Hepatic stellate cell (primary cell): ENCODE results near the gene CCDC136.

Experiments
- DNase-seq: peaks from one replicate; pipeline ENCODE4 v3.0.0; 2011; ENCODE audit warnings: low spot score

Gene CCDC136

DNA sequence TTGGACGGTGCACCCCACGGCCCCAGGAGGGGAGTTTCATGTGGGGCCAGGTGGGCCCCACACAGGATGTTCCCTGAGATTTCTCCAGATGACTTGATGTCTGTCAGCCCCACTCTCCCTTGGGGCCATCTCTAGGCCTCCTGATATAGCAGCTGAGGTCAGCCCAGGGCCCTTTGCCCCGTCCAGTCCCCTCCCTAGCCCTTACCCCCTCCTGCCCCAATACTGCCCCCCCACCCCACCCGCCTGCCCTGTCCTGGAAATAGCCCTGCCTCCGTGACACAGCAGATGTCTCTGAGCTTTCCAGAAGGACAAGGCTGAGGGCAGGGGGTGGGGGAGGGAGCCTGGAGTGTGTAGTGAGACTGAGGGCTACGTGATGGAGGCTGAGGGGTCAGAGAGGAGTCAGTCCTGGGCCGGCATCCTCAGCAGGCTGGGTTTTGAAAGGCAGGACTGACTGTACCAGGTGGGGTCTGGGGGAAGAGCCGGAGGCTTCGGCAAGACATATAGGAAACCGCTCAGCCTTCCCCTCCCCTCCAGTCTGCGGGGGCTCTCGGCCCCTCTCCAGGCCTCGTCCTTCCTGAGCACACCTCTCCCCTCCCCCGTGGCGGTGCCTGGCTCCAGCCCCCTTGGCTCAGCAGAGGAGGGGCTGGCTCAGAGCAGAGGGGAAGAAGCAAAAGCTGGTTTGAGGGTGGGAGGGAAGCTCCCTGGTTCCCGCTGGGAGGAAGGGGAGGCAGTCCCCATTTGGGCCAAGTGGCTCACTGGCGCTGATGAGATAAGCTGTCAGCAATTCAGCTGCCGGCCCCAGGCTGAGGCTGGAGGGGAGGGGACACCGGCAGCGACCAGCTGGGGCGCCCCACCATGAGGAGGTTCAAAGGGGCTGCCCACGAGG lies 40.5 kb downstream of the CCDC136 start:
- peak; percentile 74 for DNase-seq

DNA sequence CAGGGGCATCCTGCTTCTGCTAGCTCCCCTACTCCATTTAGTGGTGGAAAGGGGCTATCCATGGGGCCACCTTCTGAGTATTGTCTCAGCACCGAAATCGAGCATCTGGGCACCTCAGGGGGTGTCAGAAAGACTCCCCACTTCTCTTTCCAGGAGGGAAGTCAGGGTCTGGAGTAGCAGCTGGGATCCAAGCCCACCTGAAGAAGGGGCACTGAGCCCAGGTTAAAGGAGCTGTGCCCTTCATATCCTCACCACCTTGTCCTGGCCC lies 41.0 kb downstream of the CCDC136 start:
- no peak for DNase-seq

DNA sequence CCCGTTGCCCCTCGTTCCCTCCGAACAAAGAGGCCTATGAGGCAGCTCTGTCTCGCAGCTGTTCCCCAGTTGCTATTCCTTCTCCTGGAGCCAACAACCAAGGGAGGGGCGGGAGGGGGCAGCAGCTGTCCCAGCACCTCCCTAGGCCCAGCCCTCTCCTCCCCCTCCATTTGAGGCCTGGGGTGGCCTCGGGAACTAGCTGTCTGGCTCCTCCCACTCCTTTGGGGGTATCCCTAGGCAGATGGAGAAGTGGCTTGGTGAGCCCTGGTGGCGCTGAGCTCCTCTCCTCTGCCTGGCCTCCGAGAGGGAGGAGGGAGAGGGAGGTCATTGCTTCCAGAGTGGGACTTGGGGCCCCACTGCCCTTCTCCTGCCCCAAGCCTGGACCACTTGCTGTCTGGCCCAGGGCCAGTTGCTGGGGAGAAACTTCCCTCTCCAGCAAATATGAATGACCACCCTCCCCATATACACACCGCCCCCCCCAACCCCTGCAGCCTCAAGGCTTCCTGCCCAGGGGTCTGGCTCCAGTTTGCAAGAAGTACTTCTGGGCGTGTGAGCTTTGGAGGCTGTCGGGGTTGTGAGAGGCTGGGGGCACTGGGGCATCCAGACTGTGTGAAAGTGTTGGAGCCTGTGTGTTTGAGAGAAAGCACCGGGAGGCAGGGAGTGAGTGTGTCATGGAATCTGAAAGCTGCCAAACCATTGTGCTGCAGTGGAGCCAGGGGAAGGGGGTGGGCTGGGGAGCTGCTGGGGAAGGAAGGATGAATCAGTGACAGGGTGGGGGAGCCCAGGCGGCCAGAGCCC lies 41.6 kb downstream of the CCDC136 start:
- peak; percentile 75 for DNase-seq

DNA sequence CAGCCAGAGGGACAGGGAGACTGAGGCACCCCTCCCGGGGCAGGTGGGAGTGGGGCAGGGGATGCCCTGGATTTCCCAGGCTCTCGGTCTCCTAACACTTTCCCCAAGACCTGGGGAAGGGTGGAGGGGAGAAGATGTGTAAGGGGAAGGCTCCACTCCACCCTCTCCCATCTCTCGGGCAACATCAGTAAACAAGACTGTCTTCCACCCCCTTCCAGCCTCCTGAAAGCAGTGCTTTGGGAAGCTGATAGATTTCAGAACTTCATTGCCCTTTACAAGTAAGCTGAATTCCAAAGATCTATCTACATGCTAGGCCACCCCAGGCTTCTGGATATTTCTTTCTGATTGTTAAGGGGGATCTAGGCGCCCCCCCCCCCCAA lies 42.2 kb downstream of the CCDC136 start:
- DNase-seq: peak; percentile 53

DNA sequence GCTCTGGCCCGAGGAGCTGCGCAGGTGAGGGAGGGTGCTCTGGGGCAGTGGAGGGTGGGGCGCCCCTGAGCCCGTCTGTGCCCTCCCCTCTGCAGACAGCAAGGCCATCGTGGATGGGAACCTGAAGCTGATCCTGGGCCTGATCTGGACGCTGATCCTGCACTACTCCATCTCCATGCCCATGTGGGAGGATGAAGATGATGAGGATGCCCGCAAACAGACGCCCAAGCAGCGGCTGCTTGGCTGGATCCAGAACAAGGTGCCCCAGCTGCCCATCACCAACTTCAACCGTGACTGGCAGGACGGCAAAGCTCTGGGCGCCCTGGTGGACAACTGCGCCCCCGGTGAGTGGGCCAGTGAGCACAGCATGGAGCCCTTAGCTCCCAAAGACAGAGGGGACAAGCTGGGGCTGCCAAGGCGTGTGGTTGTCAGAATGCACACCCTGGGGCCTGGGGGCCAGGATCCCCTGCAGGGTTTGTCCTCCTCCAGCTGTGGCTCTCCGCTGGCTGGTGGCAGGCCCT lies 43.5 kb downstream of the CCDC136 start:
- no peak for DNase-seq

DNA sequence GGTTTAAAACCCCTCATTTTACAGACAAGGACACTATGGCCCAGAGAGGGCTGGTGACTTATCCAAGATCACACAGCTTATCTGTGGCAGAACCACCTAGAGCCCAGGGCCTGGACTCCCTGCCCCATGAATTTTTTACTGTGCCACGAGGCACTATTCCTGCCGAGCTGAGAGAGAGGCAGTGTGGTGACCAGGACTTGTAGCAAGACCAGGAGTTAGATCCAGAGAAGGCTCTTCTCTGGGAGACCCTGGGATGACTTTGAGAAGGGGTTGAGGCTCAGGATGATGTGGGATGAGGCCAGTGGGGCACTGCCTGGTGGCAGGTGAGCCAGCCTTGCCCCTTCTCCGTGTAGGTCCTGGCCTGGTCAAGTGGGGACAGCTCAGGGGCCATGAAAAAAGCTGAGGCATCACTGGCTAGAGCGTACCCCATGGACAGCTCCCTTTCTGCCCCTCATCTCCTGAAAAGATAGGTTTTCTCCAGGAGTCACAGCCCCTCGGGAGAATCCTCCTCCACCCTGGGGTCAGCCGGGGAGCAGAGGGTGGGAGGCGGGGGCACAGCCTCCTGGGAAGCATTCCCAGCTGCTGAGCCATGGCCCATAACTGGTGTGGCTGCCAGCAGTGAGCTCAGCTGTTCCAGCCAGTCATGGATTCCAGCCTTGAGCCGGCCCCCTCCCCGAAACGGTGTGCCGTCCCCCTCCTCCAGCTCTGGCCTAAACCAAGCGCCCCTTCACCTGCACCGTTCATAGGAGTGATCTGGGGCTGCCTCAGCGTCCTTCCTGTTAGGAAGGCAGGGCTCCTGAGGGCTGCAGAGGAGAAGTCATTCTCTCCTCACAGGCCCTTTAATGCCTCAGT lies 44.2 kb downstream of the CCDC136 start:
- no peak for DNase-seq

DNA sequence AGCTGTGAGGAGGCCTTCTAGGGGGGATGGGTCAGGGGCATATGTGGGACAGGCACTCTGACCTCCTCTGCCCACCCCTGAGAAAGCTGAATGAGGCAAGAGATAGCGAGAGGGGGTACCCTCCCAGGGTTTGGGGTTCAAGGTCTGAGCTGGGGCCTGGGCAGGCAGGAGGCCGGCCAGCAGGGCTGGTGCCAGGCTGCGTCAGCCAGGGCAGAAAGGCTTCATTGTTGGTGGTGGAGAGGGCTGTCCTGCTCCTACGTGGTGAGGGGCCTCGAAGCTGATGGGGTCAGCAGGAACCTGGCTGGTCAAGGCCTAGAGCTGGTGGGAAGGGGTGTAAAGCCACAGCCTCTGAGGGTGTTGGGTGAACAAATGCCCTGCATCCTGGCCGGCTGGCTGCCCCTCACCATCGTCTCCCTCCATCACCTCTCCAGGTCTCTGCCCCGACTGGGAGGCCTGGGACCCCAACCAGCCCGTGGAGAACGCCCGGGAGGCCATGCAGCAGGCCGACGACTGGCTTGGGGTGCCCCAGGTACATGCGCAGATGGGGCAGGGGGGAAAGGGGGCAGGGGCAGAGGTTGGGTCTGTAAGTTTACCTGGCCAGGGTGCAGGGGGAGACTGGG lies 45.1 kb downstream of the CCDC136 start:
- DNase-seq: no peak

DNA sequence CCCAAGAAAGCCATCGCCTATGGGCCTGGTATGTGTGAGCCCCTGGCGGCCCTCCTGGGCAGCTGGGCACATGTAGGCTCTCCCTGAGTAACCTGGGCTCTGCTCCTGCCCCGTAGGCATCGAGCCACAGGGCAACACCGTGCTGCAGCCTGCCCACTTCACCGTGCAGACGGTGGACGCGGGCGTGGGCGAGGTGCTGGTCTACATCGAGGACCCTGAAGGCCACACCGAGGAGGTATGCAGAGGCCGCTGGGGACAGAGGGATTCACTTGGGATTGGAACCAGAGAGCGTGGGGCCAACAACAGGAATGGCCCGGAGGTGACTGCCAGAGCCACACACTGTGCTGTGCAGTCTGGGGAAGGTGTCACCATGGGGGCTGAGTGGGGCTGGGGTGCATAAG lies 45.8 kb downstream of the CCDC136 start:
- DNase-seq: no peak

DNA sequence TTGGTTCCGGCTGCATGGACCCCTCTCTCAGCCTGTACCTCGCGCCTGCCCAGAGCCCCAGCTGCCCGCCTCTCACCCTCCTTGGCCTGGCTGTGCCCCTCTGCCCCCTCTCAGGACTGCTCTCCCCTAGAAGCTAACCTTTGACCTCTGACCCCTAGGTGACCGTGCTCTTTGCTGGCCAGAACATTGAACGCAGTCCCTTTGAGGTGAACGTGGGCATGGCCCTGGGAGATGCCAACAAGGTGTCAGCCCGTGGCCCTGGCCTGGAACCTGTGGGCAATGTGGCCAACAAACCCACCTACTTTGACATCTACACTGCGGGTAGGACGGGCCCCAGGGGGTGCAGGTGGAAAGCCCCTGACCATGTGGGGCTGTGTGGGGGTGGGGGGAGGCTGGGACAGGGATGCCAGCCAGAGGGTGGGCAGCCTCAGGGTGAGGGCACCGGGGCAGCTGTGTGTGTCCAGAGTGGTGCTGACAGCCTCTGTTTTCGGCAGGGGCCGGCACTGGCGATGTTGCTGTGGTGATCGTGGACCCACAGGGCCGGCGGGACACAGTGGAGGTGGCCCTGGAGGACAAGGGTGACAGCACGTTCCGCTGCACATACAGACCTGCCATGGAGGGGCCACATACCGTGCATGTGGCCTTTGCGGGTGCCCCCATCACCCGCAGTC lies 46.5 kb downstream of the CCDC136 start:
- DNase-seq: no peak

DNA sequence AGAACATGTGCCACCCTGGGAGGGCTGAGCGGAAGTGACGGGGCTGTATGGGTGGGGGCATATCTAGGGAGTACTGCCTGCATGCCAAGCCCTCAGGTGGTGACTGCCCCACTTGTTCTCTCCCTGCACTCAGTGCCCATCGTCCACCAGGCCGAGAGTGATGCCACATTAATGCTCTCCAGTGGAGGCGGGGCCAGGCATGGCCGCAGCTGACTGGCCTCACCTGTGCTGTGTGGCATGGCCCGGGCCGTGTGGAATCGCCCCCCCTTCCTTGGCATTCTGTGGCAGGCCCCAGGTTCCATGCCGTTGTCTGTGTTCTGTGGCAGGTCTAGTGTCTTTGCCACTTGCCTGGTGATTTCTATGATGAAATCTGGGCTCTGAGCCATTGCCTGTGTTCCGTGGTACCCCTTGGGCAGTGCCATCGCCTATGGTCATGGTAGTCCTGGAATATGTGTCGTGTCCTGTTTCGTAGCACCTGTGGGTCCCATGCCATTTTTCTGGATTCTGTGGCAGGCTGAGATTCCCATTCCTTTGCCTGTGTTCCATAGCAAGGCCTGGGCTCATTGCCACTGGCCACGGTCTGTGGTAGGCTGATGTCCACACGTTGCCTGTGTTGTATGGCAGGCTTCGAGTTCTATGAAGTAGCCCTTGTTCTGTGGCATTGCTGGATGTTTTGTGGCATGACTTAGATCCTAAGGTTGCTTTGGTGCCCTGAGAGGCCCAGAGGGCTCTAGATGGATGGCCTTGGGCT lies 47.4 kb downstream of the CCDC136 start:
- DNase-seq: no peak

DNA sequence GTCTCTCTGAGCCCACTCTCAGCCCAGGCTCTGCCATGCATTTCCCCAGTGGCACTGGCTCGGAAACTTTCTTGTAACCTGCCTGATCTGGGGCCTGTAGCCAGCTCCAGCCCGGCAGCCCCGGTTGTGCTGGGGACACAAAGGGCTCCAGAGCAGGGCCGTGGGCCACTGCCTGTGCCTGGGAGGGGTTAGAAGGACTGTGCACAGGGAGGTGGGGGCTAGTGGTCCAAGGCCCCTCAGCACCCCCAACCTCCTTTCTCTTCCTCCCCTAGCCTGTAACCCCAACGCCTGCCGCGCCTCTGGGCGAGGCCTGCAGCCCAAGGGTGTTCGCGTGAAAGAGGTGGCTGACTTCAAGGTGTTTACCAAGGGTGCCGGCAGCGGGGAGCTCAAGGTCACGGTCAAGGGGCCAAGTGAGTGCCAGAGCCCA lies 48.0 kb downstream of the CCDC136 start:
- no peak for DNase-seq

DNA sequence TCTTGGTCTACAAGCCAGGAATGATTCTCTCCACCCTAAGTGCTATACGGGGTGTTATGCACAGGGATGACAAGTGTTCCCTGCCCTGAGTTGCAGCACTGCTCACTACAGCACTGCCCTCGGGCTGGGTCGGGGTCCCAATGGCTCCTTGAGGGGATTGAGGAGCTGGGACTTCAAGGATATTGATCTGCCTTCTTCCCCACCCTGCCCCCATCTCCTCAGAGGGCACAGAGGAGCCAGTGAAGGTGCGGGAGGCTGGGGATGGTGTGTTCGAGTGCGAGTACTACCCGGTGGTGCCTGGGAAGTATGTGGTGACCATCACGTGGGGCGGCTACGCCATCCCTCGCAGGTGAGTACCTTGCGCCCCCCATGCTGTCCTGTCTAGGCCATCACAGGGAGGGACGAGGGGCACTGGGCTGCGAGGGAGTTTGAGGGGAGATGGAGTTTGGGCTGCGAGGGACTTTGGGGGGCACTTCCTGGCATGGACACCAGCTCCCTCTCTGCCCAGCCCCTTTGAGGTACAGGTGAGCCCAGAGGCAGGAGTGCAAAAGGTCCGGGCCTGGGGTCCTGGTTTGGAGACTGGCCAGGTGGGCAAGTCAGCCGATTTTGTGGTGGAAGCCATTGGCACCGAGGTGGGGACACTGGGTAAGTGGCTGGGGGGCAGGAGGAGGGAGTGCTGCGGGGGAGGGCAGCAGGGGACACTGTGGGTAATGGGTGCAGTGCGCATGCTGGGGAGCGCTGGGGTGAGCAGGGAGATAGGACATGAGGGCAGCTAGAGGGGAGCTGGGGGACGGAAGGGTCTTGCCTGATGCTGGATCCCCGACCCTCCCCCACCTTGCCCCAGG lies 48.8 kb downstream of the CCDC136 start:
- no peak for DNase-seq

DNA sequence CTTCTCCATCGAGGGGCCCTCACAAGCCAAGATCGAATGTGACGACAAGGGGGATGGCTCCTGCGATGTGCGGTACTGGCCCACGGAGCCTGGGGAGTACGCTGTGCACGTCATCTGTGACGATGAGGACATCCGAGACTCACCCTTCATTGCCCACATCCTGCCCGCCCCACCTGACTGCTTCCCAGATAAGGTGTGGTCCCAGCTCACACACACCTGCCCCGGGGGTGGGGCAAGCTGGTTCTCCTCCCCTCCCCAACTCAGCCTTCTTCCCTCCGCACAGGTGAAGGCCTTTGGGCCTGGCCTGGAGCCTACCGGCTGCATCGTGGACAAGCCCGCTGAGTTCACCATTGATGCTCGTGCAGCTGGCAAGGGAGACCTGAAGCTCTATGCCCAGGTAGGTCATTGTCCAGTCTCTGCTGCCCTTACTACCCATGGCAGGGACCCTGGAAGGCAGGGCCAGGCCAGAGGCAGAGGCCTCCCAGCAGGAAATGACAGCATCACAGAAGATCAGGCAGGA lies 49.5 kb downstream of the CCDC136 start:
- DNase-seq: no peak

DNA sequence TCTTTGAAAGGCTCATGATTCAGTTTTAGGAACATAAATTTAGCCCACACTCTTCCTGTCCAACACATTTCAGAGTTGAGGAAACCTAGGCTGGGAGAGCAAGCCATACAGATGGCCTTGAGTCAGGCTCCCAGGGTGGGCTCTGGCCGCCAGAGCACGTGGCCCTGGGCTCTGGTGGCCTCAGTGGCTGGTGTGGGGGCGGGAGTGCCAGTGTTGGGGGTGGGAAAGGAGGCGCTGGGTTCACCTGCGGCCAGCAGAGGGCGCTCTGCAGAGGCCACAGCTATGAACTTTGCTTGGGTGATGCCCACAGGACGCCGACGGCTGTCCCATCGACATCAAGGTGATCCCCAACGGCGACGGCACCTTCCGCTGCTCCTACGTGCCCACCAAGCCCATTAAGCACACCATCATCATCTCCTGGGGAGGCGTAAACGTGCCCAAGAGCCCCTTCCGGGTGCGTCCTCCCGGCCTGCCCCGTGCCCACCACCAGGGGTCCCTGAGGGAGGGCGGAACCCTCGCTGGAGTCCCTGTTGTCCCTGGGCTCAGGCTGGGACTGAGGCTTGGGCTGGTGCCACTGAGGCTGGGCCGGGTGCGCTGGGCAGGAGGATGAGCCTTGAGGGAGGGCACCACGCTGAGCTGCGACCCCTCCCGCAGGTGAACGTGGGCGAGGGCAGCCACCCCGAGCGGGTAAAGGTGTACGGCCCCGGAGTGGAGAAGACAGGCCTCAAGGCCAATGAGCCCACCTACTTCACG lies 50.3 kb downstream of the CCDC136 start:
- DNase-seq: peak; percentile 81

DNA sequence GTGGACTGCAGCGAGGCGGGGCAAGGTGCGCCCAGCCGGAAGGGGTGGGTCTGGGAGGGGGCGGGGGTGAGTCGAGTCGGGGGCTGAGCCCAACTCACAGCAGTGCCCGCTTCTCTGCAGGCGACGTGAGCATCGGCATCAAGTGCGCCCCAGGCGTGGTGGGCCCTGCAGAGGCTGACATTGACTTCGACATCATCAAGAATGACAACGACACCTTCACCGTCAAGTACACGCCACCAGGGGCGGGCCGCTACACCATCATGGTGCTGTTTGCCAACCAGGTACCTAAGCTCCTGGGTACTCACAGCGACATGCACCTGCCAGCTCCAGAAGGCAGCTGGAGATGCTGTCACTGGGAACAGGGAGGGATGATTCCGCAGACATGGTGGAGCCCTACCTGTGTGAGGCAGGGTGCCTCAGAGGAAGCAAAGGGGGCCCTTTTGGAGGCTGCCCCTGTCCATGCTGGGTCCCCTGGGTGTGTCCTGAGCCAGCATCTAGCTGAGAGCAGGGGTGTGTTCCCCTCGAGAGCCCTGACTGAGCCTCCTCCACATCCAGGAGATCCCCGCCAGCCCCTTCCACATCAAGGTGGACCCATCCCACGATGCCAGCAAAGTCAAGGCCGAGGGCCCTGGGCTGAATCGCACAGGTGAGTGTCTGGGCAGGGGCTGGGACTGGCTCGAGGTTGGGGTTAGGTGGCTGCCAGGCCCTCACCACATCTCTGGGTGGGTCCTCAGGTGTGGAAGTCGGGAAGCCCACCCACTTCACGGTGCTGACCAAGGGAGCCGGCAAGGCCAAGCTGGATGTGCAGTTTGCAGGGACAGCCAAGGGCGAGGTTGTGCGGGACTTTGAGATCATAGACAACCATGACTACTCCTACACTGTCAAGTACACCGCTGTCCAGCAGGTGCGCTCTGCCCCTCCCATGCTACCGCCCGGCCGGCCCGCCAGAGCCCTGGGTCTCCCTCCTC lies 51.2 kb downstream of the CCDC136 start:
- no peak for DNase-seq

DNA sequence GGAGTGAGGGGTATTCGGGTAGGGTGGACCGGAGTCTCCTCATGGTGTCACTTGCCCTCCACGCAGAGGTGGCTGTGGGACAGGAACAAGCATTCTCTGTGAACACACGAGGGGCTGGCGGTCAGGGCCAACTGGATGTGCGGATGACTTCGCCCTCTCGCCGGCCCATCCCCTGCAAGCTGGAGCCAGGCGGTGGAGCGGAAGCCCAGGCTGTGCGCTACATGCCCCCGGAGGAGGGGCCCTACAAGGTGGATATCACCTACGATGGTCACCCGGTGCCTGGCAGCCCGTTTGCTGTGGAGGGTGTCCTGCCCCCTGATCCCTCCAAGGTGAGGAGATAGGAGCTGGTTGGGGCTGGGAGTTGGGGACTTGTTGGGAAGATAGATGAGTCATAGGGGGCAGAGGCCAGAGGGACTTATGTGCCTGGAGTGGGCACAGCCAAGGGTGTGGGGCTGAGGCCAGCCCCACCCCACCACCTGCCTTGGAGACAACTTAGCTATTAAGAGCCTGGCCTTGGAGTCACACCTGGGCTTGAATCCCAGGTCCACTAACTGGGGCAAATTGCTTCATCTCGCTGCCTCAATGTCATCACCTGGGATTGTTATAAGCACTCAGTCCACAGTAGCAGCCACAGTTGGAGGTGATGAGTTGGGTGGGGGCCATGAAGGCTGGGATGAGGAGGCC lies 52.3 kb downstream of the CCDC136 start:
- no peak for DNase-seq

DNA sequence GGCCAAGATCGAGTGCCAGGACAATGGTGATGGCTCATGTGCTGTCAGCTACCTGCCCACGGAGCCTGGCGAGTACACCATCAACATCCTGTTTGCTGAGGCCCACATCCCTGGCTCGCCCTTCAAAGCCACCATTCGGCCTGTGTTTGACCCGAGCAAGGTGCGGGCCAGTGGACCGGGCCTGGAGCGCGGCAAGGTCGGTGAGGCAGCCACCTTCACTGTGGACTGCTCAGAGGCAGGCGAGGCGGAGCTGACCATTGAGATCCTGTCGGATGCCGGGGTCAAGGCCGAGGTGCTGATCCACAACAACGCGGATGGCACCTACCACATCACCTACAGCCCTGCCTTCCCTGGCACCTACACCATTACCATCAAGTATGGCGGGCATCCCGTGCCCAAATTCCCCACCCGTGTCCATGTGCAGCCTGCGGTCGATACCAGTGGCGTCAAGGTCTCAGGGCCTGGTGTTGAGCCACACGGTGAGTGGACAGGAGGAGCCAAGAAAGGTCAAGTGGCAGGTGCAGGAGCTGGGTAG lies 53.1 kb downstream of the CCDC136 start:
- no peak for DNase-seq
